ENCODE measurements around the gene IMP4.

Gene IMP4

GRCh38 chr2:130370490-130370889, 27.8 kb downstream of the IMP4 start:
- Histone ChIP-seq H3F3A (ENCODE audit: insufficient read depth, low read length) (peaks cover under 1% of the 10 kb centered on the region; the same call in 1 of the 2 replicates), H3K4me1 (ENCODE audit: low read length) (peaks cover 8% of the 10 kb centered on the region; the same call in 1 of the 2 replicates), H3K4me3 (ENCODE audit: low read length) (no peak overlapping the region), H3K4me2 (ENCODE audit: low read depth, low read length) (no peak overlapping the region), H4K20me1 (ENCODE audit: insufficient read depth, low read length) (no peaks in the 10 kb centered on the region), H3K9ac (ENCODE audit: low read length) (no peak overlapping the region), H3K79me2 (ENCODE audit: low read length) (peaks cover 31% of the 10 kb centered on the region), H3K27ac (ENCODE audit: low read length) (no peak overlapping the region), H3K9me2 (replicated peaks; ENCODE audit: insufficient read depth, low read length) (no peaks in the 10 kb centered on the region), H3K27me3 (replicated peaks; ENCODE audit: insufficient read depth, low read length) (no peaks in the 10 kb centered on the region), H3K36me3 (replicated peaks; ENCODE audit: insufficient read depth, low read length) (no peaks in the 10 kb centered on the region), H2AFZ (ENCODE audit: low read length) (no peak overlapping the region), H3K9me3 (replicated peaks; ENCODE audit: insufficient read depth, low read length) (no peaks in the 10 kb centered on the region)
- TF ChIP-seq EZH2 (optimal IDR thresholded peaks at IDR 0.05; ENCODE audit: low read depth, low read length): no peak
- DNase-seq: no peak

- TF ChIP-seq EZH2 (optimal IDR thresholded peaks at IDR 0.05; ENCODE audit: low read depth, low read length): no peak
- no peak for TF ChIP-seq EZH2phosphoT487 (IDR thresholded peaks at IDR 0.05; ENCODE audit: low read length)
- TF ChIP-seq CTCF (IDR thresholded peaks at IDR 0.05; ENCODE audit: low read length): no peak
- peak overlapping the region; percentile 89 for H3K4me3 ChIP-seq (ENCODE audit: low read length)
- no peaks in the 10 kb centered on the region for H3K36me3 ChIP-seq (replicated peaks; ENCODE audit: insufficient read depth, low read length)
- H3F3A ChIP-seq (ENCODE audit: insufficient read depth, low read length): peaks cover 13% of the 10 kb centered on the region
- peak overlapping the region; percentile 93 for H3K4me2 ChIP-seq (ENCODE audit: low read depth, low read length)
- peaks cover 19% of the 10 kb centered on the region for H3K4me1 ChIP-seq (ENCODE audit: low read length)
- H3K9ac ChIP-seq (ENCODE audit: low read length): peak overlapping the region; percentile 82
- H3K9me3 ChIP-seq (replicated peaks; ENCODE audit: insufficient read depth, low read length): no peaks in the 10 kb centered on the region
- no peak for DNase-seq
- H2AFZ ChIP-seq (ENCODE audit: low read length): peak overlapping the region; percentile 90
- peak overlapping the region; percentile 45; the same call in 1 of the 2 replicates for H3K27ac ChIP-seq (ENCODE audit: low read length)
- no peaks in the 10 kb centered on the region for H4K20me1 ChIP-seq (ENCODE audit: insufficient read depth, low read length)
- no peaks in the 10 kb centered on the region for H3K9me2 ChIP-seq (replicated peaks; ENCODE audit: insufficient read depth, low read length)
- no peaks in the 10 kb centered on the region for H3K27me3 ChIP-seq (replicated peaks; ENCODE audit: insufficient read depth, low read length)
- peaks cover 31% of the 10 kb centered on the region for H3K79me2 ChIP-seq (ENCODE audit: low read length)
Observed at GRCh38 chr2:130371723-130372054, 29.0 kb downstream of the IMP4 start.

- DNase-seq: peak; percentile 74
- Histone ChIP-seq H3K27me3 (replicated peaks; ENCODE audit: insufficient read depth, low read length) (no peaks in the 10 kb centered on the region), H3K4me3 (ENCODE audit: low read length) (peak overlapping the region; percentile 89), H4K20me1 (ENCODE audit: insufficient read depth, low read length) (no peaks in the 10 kb centered on the region), H3K9ac (ENCODE audit: low read length) (peak overlapping the region; percentile 82), H3K4me1 (ENCODE audit: low read length) (peaks cover 24% of the 10 kb centered on the region), H3K36me3 (replicated peaks; ENCODE audit: insufficient read depth, low read length) (no peaks in the 10 kb centered on the region), H2AFZ (ENCODE audit: low read length) (peak overlapping the region; percentile 90), H3K4me2 (ENCODE audit: low read depth, low read length) (peak overlapping the region; percentile 93), H3K9me3 (replicated peaks; ENCODE audit: insufficient read depth, low read length) (no peaks in the 10 kb centered on the region), H3K27ac (ENCODE audit: low read length) (peak overlapping the region; percentile 45; the same call in 1 of the 2 replicates), H3K9me2 (replicated peaks; ENCODE audit: insufficient read depth, low read length) (no peaks in the 10 kb centered on the region), H3K79me2 (ENCODE audit: low read length) (peaks cover 31% of the 10 kb centered on the region), H3F3A (ENCODE audit: insufficient read depth, low read length) (peaks cover 18% of the 10 kb centered on the region)
- no peak for TF ChIP-seq EZH2phosphoT487 (IDR thresholded peaks at IDR 0.05; ENCODE audit: low read length)
- peak; percentile 74 for TF ChIP-seq CTCF (IDR thresholded peaks at IDR 0.05; ENCODE audit: low read length)
- no peak for TF ChIP-seq EZH2 (optimal IDR thresholded peaks at IDR 0.05; ENCODE audit: low read depth, low read length)
Observed at GRCh38 chr2:130372055-130372832, 29.5 kb downstream of the IMP4 start.
